Sigmoid colon (tissue), 7 donors: Measurements from ENCODE around the gene AP1S3. TPM values are rescaled to one million over a fixed set of nuclear protein-coding genes. Genes with fewer than 3 reads are reported as not detected.

Source experiments
- DNase-seq: peaks from one replicate; pipeline ENCODE4 v3.0.0-alpha.2; 2019
- H3K27ac ChIP-seq, 4 donors: fragments of 200-600 bp; sonication (generic); one replicate each; pipeline ENCODE4 v1.5.1; 2016 to 2019; ENCODE audit warnings: mild to moderate bottlenecking in 1 of 4
- H3K27me3 ChIP-seq, 3 donors: fragments of 200-600 bp; sonication (generic); one replicate each; pipeline ENCODE4 v1.5.1; 2019; ENCODE audit warnings: mild to moderate bottlenecking in 1 of 3
- H3K36me3 ChIP-seq, 4 donors: fragments of 200-600 bp; sonication (generic); one replicate each; pipeline ENCODE4 v1.5.1; 2016 to 2019
- H3K4me1 ChIP-seq, 4 donors: fragments of 200-600 bp; sonication (generic); one replicate each; pipeline ENCODE4 v1.5.1; 2017 to 2019
- H3K4me3 ChIP-seq, 4 donors: fragments of 200-600 bp; sonication (generic); one replicate each; pipeline ENCODE4 v1.5.1; 2017 to 2019; ENCODE audit warnings: mild to moderate bottlenecking in 2 of 4, moderate library complexity in 1 of 4
- H3K9me3 ChIP-seq, 4 donors: fragments of 200-600 bp in 3 of 4; sonication (generic) in 3 of 4; one replicate each; pipeline versions ENCODE4 v1.5.1 to v1.6.1; 2013 to 2019
- EP300 ChIP-seq, 4 donors: sonication (generic); formaldehyde crosslinking; IDR thresholded peaks; one replicate each; pipeline ENCODE4 v1.6.1; 2017; ENCODE audit warnings: antibody characterized with exemption in 4 of 4
- POLR2A ChIP-seq, 2 donors: fragments of 450-650 bp; IDR thresholded peaks; one replicate each; pipeline ENCODE4 v1.6.1; 2016; ENCODE audit warnings: antibody characterized with exemption in 2 of 2, mild to moderate bottlenecking in 2 of 2, moderate library complexity in 2 of 2
- POLR2AphosphoS5 ChIP-seq, 4 donors: sonication (generic); formaldehyde crosslinking; IDR thresholded peaks; one replicate each; pipeline ENCODE4 v1.6.1; 2017; ENCODE audit warnings: antibody characterized with exemption in 4 of 4
- WGBS, 2 donors: extraction: QIAGEN DNeasy Blood & Tissue Kit; methylation state at CpG; one replicate each; pipeline ENCODE4 v1.1.7; 2013; 5-methylcytosine and 5-hydroxymethylcytosine counted together
- intact Hi-C: fragments of 100-400 bp; cut with DNase I; formaldehyde crosslinking; loops from one replicate; pipeline ENCODE4 v1.15.1; 2023
- polyA plus RNA-seq, 3 donors: library from polyadenylated mRNA; stranded (reverse); fragments of 200-250 nt; gene quantifications; one replicate each; pipeline ENCODE4 v1.2.3, GENCODE V29; 2013
- total RNA-seq, 4 donors: library from RNA; depleted of rRNA; stranded (reverse); fragments of >200 nt; gene quantifications; one replicate each; pipeline ENCODE4 v1.1.0, GENCODE V29; 2016
- TF ChIP-seq, protein P1 (sequence below), 4 experiments: fragments of 450-650 bp in 3 of 4; fragments of 200-600 bp in 1 of 4; IDR thresholded peaks; one replicate each; pipeline ENCODE4 v1.5.1; 2016 to 2019; ENCODE audit warnings: antibody characterized with exemption in 4 of 4, mild to moderate bottlenecking in 3 of 4, moderate library complexity in 2 of 4
- donor health status: healthy with polysubstance abuse.
- donor health status: Bipolar disorder and iron deficiency.
- donor health status: healthy.

Gene AP1S3
- total and polyA plus RNA-seq, 7 donors = 0.14 to 7.2 (median 3.0) TPM; not detected in 2

DNA sequence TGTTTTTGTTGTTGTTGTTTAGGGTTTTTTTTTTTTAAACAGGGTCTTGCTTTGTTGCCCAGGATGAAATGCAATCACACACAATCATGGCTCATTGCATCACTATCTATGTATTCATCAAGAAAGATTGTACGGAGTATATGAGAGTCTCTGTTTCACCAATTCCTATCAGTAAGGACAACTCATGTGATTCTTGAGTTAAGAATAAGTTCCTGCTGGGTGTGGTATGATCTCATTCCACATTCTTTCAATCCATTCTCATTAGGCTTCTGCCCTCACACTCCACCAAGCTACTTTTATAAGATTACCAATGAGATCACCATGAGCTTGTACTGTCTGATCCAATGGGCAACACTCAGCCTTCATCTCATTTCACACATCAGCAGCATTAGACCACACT lies 9.1 kb upstream of the AP1S3 start:
- WGBS, 2 donors = 90 to 96% methylated on average over 1 of the region's 1 CpG
- DNase-seq = no peak
- Histone ChIP-seq H3K9me3 (no peaks in the 10 kb centered on the region), H3K36me3 (no peaks in the 10 kb centered on the region), H3K4me1 (no peaks in the 10 kb centered on the region), H3K4me3 (no peak overlapping the region), H3K27me3 (no peaks in the 10 kb centered on the region), H3K27ac (no peak overlapping the region)
- TF ChIP-seq EP300 (IDR thresholded peaks at IDR 0.05) (no peak), POLR2AphosphoS5 (IDR thresholded peaks at IDR 0.05) (no peak), POLR2A (IDR thresholded peaks at IDR 0.05) (no peak)
- TF ChIP-seq, protein P1, sequence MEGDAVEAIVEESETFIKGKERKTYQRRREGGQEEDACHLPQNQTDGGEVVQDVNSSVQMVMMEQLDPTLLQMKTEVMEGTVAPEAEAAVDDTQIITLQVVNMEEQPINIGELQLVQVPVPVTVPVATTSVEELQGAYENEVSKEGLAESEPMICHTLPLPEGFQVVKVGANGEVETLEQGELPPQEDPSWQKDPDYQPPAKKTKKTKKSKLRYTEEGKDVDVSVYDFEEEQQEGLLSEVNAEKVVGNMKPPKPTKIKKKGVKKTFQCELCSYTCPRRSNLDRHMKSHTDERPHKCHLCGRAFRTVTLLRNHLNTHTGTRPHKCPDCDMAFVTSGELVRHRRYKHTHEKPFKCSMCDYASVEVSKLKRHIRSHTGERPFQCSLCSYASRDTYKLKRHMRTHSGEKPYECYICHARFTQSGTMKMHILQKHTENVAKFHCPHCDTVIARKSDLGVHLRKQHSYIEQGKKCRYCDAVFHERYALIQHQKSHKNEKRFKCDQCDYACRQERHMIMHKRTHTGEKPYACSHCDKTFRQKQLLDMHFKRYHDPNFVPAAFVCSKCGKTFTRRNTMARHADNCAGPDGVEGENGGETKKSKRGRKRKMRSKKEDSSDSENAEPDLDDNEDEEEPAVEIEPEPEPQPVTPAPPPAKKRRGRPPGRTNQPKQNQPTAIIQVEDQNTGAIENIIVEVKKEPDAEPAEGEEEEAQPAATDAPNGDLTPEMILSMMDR (IDR thresholded peaks at IDR 0.05) = no peak
- intact Hi-C loops = no loop called here

DNA sequence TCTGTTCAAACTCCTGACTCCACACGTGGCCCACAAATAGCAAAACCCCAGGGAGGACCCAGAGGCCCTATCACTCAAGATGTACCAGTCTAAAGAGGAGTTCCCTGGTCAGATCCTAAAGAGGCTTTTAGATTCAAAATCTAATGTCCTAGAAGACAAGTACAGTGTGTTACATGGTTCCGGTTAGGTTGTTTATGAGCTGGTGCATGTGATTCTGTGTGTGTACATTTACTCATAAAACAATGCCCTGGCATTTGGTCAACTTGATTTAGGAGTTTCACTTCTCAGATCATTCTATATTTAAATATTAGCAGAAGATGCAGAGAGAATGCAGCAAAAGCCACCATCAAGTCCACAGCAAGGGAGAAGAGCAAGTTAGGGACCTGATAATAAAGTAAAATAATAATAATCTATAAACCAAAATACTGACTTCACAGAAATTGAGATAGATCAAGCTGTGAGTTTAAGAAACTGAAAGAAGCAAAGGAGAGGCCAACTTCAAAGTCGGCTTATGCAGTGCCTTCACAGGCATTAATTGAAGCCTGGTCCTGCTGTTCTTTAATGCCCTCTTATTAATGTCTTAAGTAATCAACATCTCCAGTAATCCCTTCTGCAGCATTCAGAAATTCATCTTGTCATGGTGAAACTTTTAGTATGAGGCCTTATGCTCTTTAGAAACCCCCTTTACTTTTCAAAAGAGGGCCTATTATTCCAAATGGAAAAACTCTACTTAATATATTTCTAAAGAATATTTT lies 4.2 kb upstream of the AP1S3 start:
- TF ChIP-seq EP300 (IDR thresholded peaks at IDR 0.05) (no peak), POLR2A (IDR thresholded peaks at IDR 0.05) (no peak), POLR2AphosphoS5 (IDR thresholded peaks at IDR 0.05) (no peak)
- TF ChIP-seq, protein P1 (IDR thresholded peaks at IDR 0.05) = no peak
- H3K9me3 ChIP-seq = no peaks in the 10 kb centered on the region
- H3K27me3 ChIP-seq = no peaks in the 10 kb centered on the region
- no peak for DNase-seq
- WGBS, 2 donors = 22 to 50% methylated on average over 3 of the region's 3 CpGs
- H3K27ac ChIP-seq = no peak overlapping the region
- peaks cover 0 to 13% (median 8%) of the 10 kb centered on the region in 4 donors for H3K4me1 ChIP-seq
- H3K36me3 ChIP-seq = no peaks in the 10 kb centered on the region
- H3K4me3 ChIP-seq = no peak overlapping the region
- intact Hi-C loops = no loop called here

DNA sequence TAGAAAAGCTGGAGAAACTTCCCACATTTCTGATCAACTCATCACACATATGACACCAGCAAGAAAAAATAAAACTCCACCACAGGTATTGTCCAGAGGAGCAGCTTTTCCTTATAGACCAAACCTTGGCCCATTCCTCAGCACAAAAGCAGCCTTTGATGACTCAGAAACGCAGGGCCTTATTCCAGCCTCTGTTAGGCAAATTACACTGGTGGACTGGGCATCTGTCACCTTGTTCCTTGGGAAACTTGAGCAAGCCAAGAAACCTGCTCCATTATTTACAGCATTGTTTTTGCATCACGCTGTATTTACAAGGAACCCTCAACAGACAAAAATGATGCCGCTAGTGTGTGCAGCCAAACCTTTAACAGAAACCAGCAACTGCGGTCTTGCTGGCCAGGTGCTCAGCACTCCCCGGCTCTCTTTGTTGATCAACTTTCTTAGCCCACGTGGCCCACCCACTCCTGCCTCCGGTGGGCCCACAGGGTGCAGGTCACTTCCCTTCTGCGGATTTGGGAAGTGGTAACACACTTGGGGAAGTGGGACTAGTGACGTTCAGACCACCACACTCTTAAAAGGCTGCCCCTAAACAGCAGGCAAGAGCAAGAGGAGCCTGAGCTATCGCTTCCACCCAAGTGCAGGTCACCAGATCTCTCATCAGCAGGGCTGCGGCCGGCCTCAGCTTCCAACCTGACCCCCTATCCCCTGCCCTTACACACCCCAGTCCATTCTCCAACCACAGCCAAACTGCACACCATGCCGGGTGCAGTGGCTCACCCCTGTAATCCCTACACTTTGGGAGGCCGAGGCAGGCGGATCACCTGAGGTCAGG lies 1.5 kb downstream of the AP1S3 start:
- H3K27ac ChIP-seq = no peak overlapping the region

DNA sequence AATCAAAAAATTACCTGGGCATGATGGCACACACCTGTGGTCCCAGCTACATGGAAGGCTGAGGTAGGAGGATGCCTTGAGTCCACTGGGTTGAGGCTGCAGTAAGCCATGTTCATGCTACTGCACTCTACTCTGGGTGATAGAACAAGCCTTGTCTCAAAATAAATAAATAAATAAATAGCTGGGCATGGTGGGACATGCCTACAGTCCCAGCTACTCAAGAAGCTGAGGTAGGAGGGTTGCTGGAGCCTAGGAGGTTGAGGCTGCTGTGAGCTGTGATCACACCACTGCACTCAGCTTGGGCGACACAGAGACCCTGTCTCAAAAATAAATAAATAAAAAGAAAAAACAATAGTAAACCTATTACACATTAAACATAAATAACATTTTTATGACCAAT lies 3.0 kb downstream of the AP1S3 start:
- Histone ChIP-seq H3K36me3 (no peaks in the 10 kb centered on the region), H3K27ac (no peak overlapping the region), H3K9me3 (no peaks in the 10 kb centered on the region), H3K27me3 (no peaks in the 10 kb centered on the region), H3K4me1 (peaks cover 0 to 20% (median 14%) of the 10 kb centered on the region in 4 donors), H3K4me3 (no peak overlapping the region)
- no peak for DNase-seq
- intact Hi-C loops = no loop called here
- WGBS, 2 donors = 91 to 97% methylated on average over 1 of the region's 1 CpG
- TF ChIP-seq, protein P1 (IDR thresholded peaks at IDR 0.05) = no peak
- TF ChIP-seq POLR2AphosphoS5 (IDR thresholded peaks at IDR 0.05) (no peak), EP300 (IDR thresholded peaks at IDR 0.05) (no peak), POLR2A (IDR thresholded peaks at IDR 0.05) (no peak)

More for the DNA sequence above, 1.5 kb downstream of the AP1S3 start:
- no peak for DNase-seq
- Histone ChIP-seq H3K27me3 (no peaks in the 10 kb centered on the region), H3K4me1 (peaks cover 0 to 20% (median 14%) of the 10 kb centered on the region in 4 donors), H3K4me3 (no peak overlapping the region), H3K36me3 (no peaks in the 10 kb centered on the region), H3K9me3 (no peaks in the 10 kb centered on the region)
- 64 to 82% methylated on average over 15 of the region's 15 CpGs for WGBS, 2 donors
- intact Hi-C loops = no loop called here
- no peak for TF ChIP-seq POLR2A (IDR thresholded peaks at IDR 0.05)
- TF ChIP-seq, protein P1 (IDR thresholded peaks at IDR 0.05) = no peak
- TF ChIP-seq POLR2AphosphoS5 (IDR thresholded peaks at IDR 0.05) = no peak
- TF ChIP-seq EP300 (IDR thresholded peaks at IDR 0.05) = no peak
